ENCODE measurements around the gene TLE3.

GRCh38 chr15:70034141-70034540 is 63.6 kb downstream of the TLE3 start:
- TF ChIP-seq, protein P1, sequence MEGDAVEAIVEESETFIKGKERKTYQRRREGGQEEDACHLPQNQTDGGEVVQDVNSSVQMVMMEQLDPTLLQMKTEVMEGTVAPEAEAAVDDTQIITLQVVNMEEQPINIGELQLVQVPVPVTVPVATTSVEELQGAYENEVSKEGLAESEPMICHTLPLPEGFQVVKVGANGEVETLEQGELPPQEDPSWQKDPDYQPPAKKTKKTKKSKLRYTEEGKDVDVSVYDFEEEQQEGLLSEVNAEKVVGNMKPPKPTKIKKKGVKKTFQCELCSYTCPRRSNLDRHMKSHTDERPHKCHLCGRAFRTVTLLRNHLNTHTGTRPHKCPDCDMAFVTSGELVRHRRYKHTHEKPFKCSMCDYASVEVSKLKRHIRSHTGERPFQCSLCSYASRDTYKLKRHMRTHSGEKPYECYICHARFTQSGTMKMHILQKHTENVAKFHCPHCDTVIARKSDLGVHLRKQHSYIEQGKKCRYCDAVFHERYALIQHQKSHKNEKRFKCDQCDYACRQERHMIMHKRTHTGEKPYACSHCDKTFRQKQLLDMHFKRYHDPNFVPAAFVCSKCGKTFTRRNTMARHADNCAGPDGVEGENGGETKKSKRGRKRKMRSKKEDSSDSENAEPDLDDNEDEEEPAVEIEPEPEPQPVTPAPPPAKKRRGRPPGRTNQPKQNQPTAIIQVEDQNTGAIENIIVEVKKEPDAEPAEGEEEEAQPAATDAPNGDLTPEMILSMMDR (IDR thresholded peaks at IDR 0.05): no peak
- TF ChIP-seq POLR2A (IDR thresholded peaks at IDR 0.05): no peak

Data from Peyer's patch (tissue), 4 donors.